Measurements from ENCODE around the gene SPANXN4.

Gene SPANXN4

DNA sequence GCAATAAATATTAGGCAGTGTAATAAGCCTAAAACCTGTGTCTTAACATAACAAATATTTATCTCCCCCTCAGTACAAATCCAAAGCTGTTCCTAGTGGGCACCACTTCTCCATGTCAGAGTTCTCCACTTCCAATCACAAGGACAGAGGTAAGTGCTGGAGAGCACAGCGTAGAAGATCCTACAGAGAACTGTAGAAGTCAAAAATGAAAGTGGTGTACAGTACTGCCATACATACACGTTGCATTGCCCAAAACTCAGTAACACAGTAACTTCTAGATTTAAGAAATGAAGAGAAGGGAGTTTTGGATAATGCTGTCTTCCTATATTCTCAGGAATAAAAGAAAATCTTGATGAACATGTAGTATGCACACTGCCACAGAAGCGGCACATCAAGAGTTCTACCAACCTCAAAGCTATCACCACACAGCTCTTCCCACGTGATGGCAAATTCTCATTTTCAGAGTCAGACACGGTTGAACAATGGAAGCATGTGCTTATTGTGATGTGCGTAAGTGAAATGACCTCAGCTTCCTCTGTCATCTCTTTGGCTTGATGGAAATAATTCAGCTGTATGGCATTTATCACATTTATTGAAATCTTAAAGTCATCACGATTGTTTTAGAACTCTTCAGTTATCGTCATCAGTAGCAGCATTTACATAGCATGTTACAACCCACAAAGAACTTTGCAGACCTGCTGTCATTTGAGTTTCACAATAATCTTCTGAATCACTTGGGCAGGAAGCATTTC, 27.1 kb upstream of the SPANXN4 start:
- peak; percentile 14 for DNase-seq (ENCODE audit: low read depth)
- TF ChIP-seq MYC (IDR thresholded peaks at IDR 0.05; ENCODE audit: low read depth, low read length): no peak
- TF ChIP-seq, protein P1, sequence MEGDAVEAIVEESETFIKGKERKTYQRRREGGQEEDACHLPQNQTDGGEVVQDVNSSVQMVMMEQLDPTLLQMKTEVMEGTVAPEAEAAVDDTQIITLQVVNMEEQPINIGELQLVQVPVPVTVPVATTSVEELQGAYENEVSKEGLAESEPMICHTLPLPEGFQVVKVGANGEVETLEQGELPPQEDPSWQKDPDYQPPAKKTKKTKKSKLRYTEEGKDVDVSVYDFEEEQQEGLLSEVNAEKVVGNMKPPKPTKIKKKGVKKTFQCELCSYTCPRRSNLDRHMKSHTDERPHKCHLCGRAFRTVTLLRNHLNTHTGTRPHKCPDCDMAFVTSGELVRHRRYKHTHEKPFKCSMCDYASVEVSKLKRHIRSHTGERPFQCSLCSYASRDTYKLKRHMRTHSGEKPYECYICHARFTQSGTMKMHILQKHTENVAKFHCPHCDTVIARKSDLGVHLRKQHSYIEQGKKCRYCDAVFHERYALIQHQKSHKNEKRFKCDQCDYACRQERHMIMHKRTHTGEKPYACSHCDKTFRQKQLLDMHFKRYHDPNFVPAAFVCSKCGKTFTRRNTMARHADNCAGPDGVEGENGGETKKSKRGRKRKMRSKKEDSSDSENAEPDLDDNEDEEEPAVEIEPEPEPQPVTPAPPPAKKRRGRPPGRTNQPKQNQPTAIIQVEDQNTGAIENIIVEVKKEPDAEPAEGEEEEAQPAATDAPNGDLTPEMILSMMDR (IDR thresholded peaks at IDR 0.05; ENCODE audit: low read depth, low read length): no peak
- TF ChIP-seq, protein P2, sequence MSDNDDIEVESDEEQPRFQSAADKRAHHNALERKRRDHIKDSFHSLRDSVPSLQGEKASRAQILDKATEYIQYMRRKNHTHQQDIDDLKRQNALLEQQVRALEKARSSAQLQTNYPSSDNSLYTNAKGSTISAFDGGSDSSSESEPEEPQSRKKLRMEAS (IDR thresholded peaks at IDR 0.05; ENCODE audit: low read depth, low read length): no peak
- TF ChIP-seq POLR2A (IDR thresholded peaks at IDR 0.05; ENCODE audit: extremely low read depth, insufficient read length): no peak
- no peak overlapping the region for H3K4me3 ChIP-seq (ENCODE audit: low read depth, low read length)

DNA sequence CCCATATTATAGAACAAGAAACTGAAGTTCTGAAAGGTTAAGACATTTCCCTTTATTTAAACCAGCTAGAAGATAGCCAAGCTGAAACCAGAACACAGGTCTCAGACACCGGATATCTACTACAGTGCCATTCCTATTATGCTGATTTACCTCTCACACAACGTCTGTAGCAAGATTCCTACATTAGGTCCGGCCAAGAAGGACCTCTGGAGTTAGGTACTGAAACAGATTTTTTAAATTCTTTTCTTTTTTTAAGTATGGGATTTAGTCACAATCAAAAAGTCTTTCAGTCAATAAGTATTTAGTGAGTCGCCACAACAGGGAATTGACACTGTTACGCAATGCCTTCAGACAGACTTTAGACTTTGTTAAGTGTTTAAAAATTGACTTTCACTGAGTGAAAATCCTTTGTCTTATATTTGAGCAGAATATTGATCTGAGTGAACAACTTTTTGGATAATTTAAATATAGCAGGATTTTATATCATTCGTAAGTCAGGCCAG, 26.5 kb upstream of the SPANXN4 start:
- TF ChIP-seq POLR2A (IDR thresholded peaks at IDR 0.05; ENCODE audit: extremely low read depth, insufficient read length) (no peak), MYC (IDR thresholded peaks at IDR 0.05; ENCODE audit: low read depth, low read length) (no peak)
- TF ChIP-seq, protein P2 (IDR thresholded peaks at IDR 0.05; ENCODE audit: low read depth, low read length): no peak
- TF ChIP-seq, protein P1 (IDR thresholded peaks at IDR 0.05; ENCODE audit: low read depth, low read length): no peak

DNA sequence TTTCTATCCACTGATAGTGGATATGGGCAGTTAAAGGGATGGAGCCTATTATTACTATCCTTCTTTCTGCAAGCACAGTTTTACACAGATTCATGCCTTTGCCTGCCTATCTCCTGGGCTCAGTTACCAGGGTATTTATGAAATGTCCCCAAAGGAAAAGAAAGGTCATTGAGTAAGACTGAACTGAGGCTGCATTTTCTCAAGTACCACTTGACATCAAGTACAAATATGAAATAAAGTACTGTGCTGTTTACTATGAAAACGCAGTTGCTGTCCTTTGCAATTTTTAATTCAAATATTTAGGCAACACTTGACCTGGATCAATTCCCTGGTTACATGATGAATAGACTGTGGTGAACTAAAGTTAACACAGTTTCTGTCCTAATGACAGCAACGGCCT, 23.5 kb upstream of the SPANXN4 start:
- DNase-seq (ENCODE audit: low read depth): no peak
- TF ChIP-seq, protein P2 (IDR thresholded peaks at IDR 0.05; ENCODE audit: low read depth, low read length): no peak
- TF ChIP-seq, protein P1 (IDR thresholded peaks at IDR 0.05; ENCODE audit: low read depth, low read length): no peak
- TF ChIP-seq MYC (IDR thresholded peaks at IDR 0.05; ENCODE audit: low read depth, low read length): no peak
- no peak for TF ChIP-seq POLR2A (IDR thresholded peaks at IDR 0.05; ENCODE audit: extremely low read depth, insufficient read length)
- H3K4me3 ChIP-seq (ENCODE audit: low read depth, low read length): no peak overlapping the region

More for the DNA sequence above, 26.5 kb upstream of the SPANXN4 start:
- DNase-seq (ENCODE audit: low read depth): no peak
- H3K4me3 ChIP-seq (ENCODE audit: low read depth, low read length): no peak overlapping the region

GRCh38 chrX:143017272-143017671, 8.5 kb upstream of the SPANXN4 start:
- TF ChIP-seq, protein P1 (IDR thresholded peaks at IDR 0.05; ENCODE audit: low read depth, low read length): no peak
- TF ChIP-seq MYC (IDR thresholded peaks at IDR 0.05; ENCODE audit: low read depth, low read length) (no peak), POLR2A (IDR thresholded peaks at IDR 0.05; ENCODE audit: extremely low read depth, insufficient read length) (no peak)
- TF ChIP-seq, protein P2 (IDR thresholded peaks at IDR 0.05; ENCODE audit: low read depth, low read length): no peak
- no peak for DNase-seq (ENCODE audit: low read depth)
- no peak overlapping the region for H3K4me3 ChIP-seq (ENCODE audit: low read depth, low read length)

GRCh38 chrX:143027275-143027674, 1.5 kb downstream of the SPANXN4 start:
- H3K4me3 ChIP-seq (ENCODE audit: low read depth, low read length): no peak overlapping the region
- TF ChIP-seq POLR2A (IDR thresholded peaks at IDR 0.05; ENCODE audit: extremely low read depth, insufficient read length) (no peak), MYC (IDR thresholded peaks at IDR 0.05; ENCODE audit: low read depth, low read length) (no peak)
- TF ChIP-seq, protein P2 (IDR thresholded peaks at IDR 0.05; ENCODE audit: low read depth, low read length): no peak
- TF ChIP-seq, protein P1 (IDR thresholded peaks at IDR 0.05; ENCODE audit: low read depth, low read length): no peak
- no peak for DNase-seq (ENCODE audit: low read depth)

Data from NB4 (cell line).